GM18873 (cell line): ENCODE data around the gene SH2D1A.
"Not testable (repeated sequence)": the region's sequence is repeated elsewhere in the genome, so short reads cannot be mapped to it uniquely, and the experiment has no call there.

ENCODE experiments used
- ATAC-seq: cut with Tn5 transposase; IDR thresholded peaks from one replicate; pipeline ENCODE4 v1.9.1; 2021; ENCODE audit warnings: mild to moderate bottlenecking, moderate library complexity, moderate number of reproducible peaks; ENCODE audit not compliant: unreplicated experiment, low FRiP score

Gene SH2D1A

DNA sequence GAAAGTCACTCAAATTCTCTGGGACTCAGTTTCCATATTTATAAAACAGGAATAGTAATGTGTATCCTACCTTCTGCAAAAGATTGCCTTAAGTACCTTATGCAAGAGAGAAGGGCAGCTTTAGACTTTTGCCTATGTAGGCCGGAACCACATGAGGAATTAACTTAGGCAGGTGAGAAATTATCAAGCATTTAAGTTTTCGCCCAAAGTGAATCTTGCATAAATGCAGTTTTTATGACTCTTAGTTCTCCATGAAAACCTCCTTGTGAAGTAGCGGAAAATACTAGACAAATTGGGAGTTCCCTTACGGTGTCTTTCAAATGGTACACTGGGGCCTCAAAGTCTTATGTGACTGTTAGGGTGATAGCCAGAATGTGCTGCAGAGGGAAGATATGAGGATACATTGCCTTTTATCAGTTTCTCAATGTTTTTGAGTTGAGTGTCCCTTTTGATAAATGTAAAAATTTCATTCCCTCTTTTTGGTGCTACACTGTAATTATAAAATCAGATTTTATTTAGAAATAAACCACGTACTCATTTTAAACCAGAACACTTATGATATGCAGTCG, 2.6 kb downstream of the SH2D1A start:
- ATAC-seq: no peak

GRCh38 chrX:124354648-124355047, 8.3 kb downstream of the SH2D1A start:
- no peak for ATAC-seq

DNA sequence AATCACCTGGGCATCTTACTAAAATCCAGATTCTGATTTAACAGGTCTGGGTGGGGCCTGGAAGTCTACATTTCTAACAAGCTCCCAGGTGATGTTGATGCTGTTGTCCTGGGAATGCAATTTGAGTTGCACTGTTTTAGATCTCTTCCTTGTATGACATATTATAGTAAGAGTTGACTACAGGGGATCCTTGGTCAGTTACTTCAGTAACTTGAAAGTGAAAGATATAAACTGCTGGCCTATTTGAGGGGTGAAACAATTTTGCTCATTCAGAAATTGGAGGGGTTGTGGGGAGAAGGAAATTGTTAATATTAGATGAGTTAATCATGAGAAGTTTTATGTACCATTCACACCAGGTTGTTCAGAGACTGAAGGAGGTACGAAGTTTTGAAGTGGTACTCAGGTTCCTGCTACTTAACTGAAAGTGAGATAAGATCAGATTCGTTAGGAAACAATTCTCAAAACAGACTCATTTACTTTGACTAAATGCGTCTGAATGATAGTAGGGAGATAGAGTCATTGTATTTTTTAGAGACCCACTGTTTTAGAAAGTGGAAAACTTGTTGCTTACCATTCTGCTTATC, 12.5 kb downstream of the SH2D1A start:
- no peak for ATAC-seq

DNA sequence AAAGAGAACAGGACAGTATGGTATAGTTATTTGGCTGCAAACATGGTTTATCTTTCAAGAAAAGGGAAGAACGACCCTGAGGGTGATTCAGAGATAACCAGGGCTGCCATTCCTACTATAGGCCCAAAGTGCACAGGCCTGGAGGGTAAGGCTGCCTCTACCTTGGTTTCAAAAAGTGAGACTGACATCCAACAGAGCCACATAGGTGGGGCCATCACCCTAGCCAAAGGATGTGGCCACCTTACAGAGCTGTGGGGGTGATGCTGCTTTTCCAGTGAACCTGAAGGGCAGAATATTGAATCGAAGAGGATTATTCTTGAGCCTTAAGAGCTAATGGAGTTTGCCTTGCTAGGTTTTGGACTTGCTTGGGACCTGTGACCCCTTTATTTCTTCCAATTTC, 15.7 kb downstream of the SH2D1A start:
- ATAC-seq: no peak

GRCh38 chrX:124362761-124363160, 16.4 kb downstream of the SH2D1A start:
- no peak for ATAC-seq

- ATAC-seq: no peak
Observed at GRCh38 chrX:124369722-124370121, 23.4 kb downstream of the SH2D1A start.

GRCh38 chrX:124373348-124373747, 27.0 kb downstream of the SH2D1A start:
- ATAC-seq: no peak

DNA sequence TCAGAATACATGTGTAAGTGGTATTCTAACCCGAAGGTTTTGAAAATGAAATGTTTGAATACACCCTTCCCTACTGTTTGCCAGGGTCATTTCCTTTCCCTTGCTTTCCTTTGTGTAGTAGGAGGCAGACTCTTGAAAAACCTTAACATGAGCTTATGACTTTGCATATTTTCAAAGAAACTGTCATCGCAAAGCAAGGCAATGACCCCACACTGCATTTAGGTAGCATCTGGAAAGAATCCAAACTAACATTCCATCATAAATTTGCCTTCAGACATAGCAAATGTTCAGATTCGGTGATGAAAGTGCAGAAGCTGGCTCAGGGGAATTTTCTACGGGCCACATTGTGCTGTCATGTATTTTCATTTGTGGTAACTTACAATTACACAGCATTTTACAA, 32.3 kb downstream of the SH2D1A start:
- ATAC-seq: no peak

DNA sequence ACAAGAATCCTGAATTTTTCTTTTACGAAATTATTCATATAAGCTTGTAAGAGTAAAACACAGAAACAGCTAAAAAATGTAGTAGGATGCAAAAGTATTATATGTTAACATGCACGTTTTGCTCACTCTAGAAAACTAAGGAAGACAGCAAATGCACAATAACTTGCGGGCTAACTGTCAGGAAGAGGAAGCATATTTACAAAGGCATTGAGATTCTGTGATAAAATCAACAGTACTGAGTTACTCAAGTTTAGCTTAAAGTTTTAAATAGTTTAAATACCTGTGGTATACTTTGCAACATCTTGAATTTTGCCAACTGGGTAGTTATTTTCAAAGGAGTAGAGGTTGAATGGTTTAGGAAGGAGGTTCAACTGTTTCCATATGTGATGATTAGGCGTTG, 37.0 kb downstream of the SH2D1A start:
- no peak for ATAC-seq

- no peak for ATAC-seq
Observed at GRCh38 chrX:124386401-124386800, 40.0 kb downstream of the SH2D1A start.

- ATAC-seq: peak; percentile 63
Observed at GRCh38 chrX:124388562-124388961, 42.2 kb downstream of the SH2D1A start.

GRCh38 chrX:124392794-124393193, 46.4 kb downstream of the SH2D1A start:
- ATAC-seq: no peak

DNA sequence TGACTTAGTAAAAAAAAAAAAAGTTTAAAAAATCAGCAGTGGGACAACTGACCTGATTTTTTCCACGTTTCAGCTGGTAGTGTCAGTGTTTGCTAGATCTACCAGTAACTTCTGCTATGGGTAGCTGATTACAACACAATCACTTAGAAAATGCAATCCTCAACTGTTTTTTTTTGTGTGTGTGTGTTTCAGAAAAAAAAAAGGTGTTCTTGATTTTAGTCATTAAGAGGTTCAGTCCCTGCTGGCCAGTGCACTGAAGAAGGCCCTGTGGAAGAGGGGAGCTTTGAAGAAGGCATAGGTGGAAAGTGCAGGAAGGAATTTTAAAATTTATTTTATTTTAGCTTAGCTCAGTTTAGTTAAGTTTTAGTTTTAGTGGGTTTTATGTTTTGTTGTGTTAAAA, 46.9 kb downstream of the SH2D1A start:
- no peak for ATAC-seq

- no peak for ATAC-seq
Observed at GRCh38 chrX:124393659-124394058, 47.3 kb downstream of the SH2D1A start.

DNA sequence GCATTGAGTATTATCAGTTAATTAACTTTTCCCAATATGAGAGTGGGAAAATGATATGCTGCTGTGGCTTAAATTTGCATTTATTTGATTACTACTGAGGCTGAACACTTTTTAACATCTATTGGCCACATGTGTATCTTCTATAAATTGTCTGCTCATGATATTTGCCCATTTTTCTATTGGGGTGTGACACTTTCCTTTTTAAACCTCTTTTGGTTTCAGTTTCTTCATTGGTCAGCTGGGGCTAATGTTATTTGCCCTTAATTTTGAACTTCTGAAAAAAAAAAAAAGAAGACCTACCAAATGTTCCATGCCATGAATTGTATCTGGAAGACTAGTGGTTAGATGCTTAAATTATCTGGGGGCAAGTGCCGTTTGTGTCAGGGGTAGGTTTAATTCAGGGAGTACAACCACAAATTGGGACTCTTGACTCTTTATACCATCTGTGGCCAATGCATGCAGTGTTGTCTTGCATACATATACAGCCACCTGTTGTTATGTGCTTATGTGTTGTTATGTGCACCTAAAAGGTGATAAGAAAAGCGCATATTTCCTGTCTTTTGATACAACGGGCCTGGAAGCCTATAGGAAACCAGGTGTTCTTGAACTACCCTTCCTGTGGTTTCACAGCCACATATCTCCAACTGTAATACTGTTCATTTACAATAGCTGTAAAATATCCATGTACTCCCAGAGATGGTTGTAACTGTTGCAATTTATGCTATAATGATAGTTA, 49.0 kb downstream of the SH2D1A start:
- no peak for ATAC-seq

GRCh38 chrX:124401696-124402095, 55.3 kb downstream of the SH2D1A start:
- no peak for ATAC-seq

- ATAC-seq: no peak
Observed at GRCh38 chrX:124405868-124406267, 59.5 kb downstream of the SH2D1A start.

DNA sequence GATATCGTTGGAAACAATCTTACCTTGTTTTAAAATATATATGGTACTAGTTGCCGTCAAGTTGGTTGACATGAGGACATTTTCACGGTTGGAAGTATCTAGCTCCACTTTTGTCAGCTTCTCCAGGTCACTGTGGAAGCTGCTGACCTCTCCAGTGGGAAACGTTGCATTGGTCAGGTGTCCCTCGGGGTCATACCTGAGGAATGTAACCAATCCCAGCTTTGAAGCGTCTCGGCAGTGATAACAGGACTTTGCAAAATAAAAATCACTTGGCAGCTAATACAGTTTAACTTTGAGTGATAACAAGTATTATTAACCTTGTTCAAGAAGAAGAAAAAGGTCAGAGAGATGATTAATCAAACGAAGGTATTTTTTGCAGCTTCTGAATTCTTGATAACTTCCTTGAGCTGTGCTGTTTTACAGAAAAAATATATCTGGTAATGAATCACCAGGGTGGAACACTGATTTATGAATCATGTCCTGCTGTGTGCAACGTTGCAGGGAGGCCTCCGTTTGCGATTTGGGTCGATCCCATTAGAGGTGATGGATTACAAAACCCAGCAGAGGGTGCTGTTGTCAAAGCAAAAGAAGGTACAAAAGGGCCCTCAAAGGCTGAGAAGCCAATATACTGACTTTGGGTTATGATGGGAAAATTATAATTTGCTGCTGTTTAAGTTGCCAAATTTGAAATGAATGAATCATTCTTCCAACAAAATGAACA, 60.1 kb downstream of the SH2D1A start:
- ATAC-seq: peak; percentile 82

GRCh38 chrX:124407226-124407625, 60.9 kb downstream of the SH2D1A start:
- ATAC-seq: no peak

- ATAC-seq: not testable (repeated sequence)
Observed at GRCh38 chrX:124408380-124408779, 62.0 kb downstream of the SH2D1A start.

DNA sequence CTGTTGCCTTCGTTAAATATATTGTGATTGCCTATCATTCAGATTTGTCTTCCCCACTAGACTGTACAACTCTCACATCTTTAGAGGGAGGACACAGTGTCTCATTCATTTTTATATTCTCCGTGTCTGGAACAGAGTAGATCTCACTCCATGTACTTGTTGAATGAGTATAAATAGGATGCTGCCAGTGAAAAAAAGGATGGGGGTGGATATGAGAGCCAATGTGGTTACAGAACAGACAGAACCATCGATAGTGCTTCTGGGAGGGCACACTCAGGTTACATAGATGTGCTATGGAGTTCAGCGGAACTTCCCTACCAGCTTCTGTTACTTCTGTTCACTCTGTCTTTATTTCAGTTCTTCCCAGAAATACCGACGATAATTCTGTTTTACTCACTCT, 66.9 kb downstream of the SH2D1A start:
- ATAC-seq: no peak
